Panc1 (cell line): Measurements from ENCODE around the gene GLTP.

Experiments used
- CTCF ChIP-seq: fragments of 450-650 bp; IDR thresholded peaks from 2 replicates; pipeline ENCODE4 v1.5.1; 2017; ENCODE audit warnings: mild to moderate bottlenecking
- POLR2AphosphoS5 ChIP-seq: IDR thresholded peaks from 2 replicates; pipeline ENCODE4 v1.6.1; 2012; ENCODE audit warnings: mild to moderate bottlenecking, low read depth, low read length, moderate library complexity
- REST ChIP-seq, 2 experiments: IDR thresholded peaks; 2 replicates each; pipeline ENCODE4 v1.6.1; 2011 to 2012; ENCODE audit warnings: low read depth in 2 of 2, control low read depth in 1 of 2, low read length in 1 of 2, mild to moderate bottlenecking in 1 of 2, moderate library complexity in 1 of 2; ENCODE audit not compliant: insufficient read depth in 1 of 2
- SIN3A ChIP-seq: IDR thresholded peaks from 2 replicates; pipeline ENCODE4 v1.6.1; 2012; ENCODE audit warnings: low read depth, mild to moderate bottlenecking, low read length, moderate library complexity, borderline replicate concordance; ENCODE audit not compliant: insufficient read depth

GRCh38 chr12:109817627-109818231, 62.6 kb downstream of the GLTP start:
- TF ChIP-seq REST (IDR thresholded peaks at IDR 0.05; ENCODE audit: insufficient read depth in 1 of 2, low read depth in 2 of 2, low read length in 1 of 2) (no peak), CTCF (no peak), SIN3A (no peak), POLR2AphosphoS5 (no peak)
